H9 (cell line): ENCODE results near the gene PMF1. TPM values are rescaled to one million over a fixed set of nuclear protein-coding genes. Genes with fewer than 3 reads are reported as not detected.

Experiments
- DNase-seq: peaks from one replicate; pipeline ENCODE4 v3.0.0-alpha.2; 2017
- H2AFZ ChIP-seq: one replicate; pipeline ENCODE4 v1.6.1; 2013; ENCODE audit warnings: mild to moderate bottlenecking, low read length, control low read depth, moderate library complexity
- H2AK5ac ChIP-seq: 2 replicates; pipeline ENCODE4 v1.6.1; 2013; ENCODE audit warnings: low read length, control low read depth, mixed read lengths; ENCODE audit not compliant: insufficient read length
- H2BK120ac ChIP-seq: one replicate; pipeline ENCODE4 v1.6.1; 2013; ENCODE audit warnings: low read depth, mild to moderate bottlenecking, low read length, control low read depth, inconsistent platforms; ENCODE audit not compliant: poor library complexity, severe bottlenecking
- H2BK12ac ChIP-seq: 2 replicates; pipeline ENCODE4 v1.6.1; 2013; ENCODE audit warnings: low read length, control low read depth, mixed read lengths, low read depth; ENCODE audit not compliant: insufficient read length
- H2BK15ac ChIP-seq: 2 replicates; pipeline ENCODE4 v1.6.1; 2013; ENCODE audit warnings: low read depth, low read length, control low read depth
- H2BK20ac ChIP-seq: one replicate; pipeline ENCODE4 v1.6.1; 2013; ENCODE audit warnings: low read depth, mild to moderate bottlenecking, low read length, control low read depth, inconsistent platforms; ENCODE audit not compliant: poor library complexity, severe bottlenecking
- H2BK5ac ChIP-seq: 2 replicates; pipeline ENCODE4 v1.6.1; 2013; ENCODE audit warnings: low read length, control low read depth, mixed read lengths; ENCODE audit not compliant: insufficient read length
- H3K14ac ChIP-seq: 2 replicates; pipeline ENCODE4 v1.6.1; 2013; ENCODE audit warnings: low read length, control low read depth; ENCODE audit not compliant: insufficient read depth
- H3K18ac ChIP-seq: 2 replicates; pipeline ENCODE4 v1.6.1; 2013; ENCODE audit warnings: low read depth, mild to moderate bottlenecking, mixed read lengths, low read length, control low read depth; ENCODE audit not compliant: insufficient read length
- H3K23ac ChIP-seq: 2 replicates; pipeline ENCODE4 v1.6.1; 2013; ENCODE audit warnings: low read length, control low read depth, mixed read lengths, low read depth; ENCODE audit not compliant: insufficient read length
- H3K23me2 ChIP-seq: 2 replicates; pipeline ENCODE4 v1.6.1; 2013; ENCODE audit warnings: low read depth, mild to moderate bottlenecking, mixed read lengths, low read length, control low read depth; ENCODE audit not compliant: insufficient read length, poor library complexity, severe bottlenecking
- H3K27ac ChIP-seq: 2 replicates; pipeline ENCODE4 v1.5.1; 2013; ENCODE audit warnings: low read length, control low read depth, mixed read lengths, low read depth; ENCODE audit not compliant: insufficient read length
- H3K27me3 ChIP-seq: 2 replicates; pipeline ENCODE4 v1.6.1; 2013; ENCODE audit warnings: low read length, control low read depth, inconsistent platforms; ENCODE audit not compliant: insufficient read depth
- H3K4ac ChIP-seq: 2 replicates; pipeline ENCODE4 v1.6.1; 2013; ENCODE audit warnings: low read depth, mild to moderate bottlenecking, control low read depth, inconsistent platforms, low read length, moderate library complexity
- H3K4me1 ChIP-seq: 2 replicates; pipeline ENCODE4 v1.6.1; 2013; ENCODE audit warnings: low read length, control low read depth, inconsistent platforms; ENCODE audit not compliant: insufficient read depth
- H3K4me2 ChIP-seq: 2 replicates; pipeline ENCODE4 v1.6.1; 2013; ENCODE audit warnings: low read length, control low read depth, mixed read lengths; ENCODE audit not compliant: insufficient read length, insufficient read depth
- H3K56ac ChIP-seq: 2 replicates; pipeline ENCODE4 v1.6.1; 2013; ENCODE audit warnings: low read depth, mild to moderate bottlenecking, mixed read lengths, low read length, control low read depth; ENCODE audit not compliant: insufficient read length
- H3K79me1 ChIP-seq: 2 replicates; pipeline ENCODE4 v1.6.1; 2013; ENCODE audit warnings: low read depth, mild to moderate bottlenecking, moderate library complexity, low read length, control low read depth, inconsistent platforms; ENCODE audit not compliant: insufficient read depth, poor library complexity, severe bottlenecking
- H3K79me2 ChIP-seq: 2 replicates; pipeline ENCODE4 v1.6.1; 2013; ENCODE audit warnings: low read length, control low read depth, inconsistent platforms; ENCODE audit not compliant: insufficient read depth
- H3K9ac ChIP-seq: 2 replicates; pipeline ENCODE4 v1.6.1; 2013; ENCODE audit warnings: low read length, control low read depth, mixed read lengths; ENCODE audit not compliant: insufficient read length; ENCODE audit errors: extremely low read depth
- H3K9me3 ChIP-seq: one replicate; pipeline ENCODE4 v1.6.1; 2013; ENCODE audit warnings: low read depth, low read length, inconsistent platforms; ENCODE audit not compliant: control insufficient read depth
- H3T11ph ChIP-seq: one replicate; pipeline ENCODE4 v1.6.1; 2013; ENCODE audit warnings: mild to moderate bottlenecking, low read length, control low read depth, inconsistent platforms
- H4K20me1 ChIP-seq: one replicate; pipeline ENCODE4 v1.6.1; 2013; ENCODE audit not compliant: control insufficient read depth, insufficient read length, insufficient read depth
- H4K5ac ChIP-seq: 2 replicates; pipeline ENCODE4 v1.6.1; 2013; ENCODE audit warnings: low read depth, mild to moderate bottlenecking, mixed read lengths, low read length, control low read depth; ENCODE audit not compliant: insufficient read length
- H4K8ac ChIP-seq: replicated peaks from 2 replicates; pipeline ENCODE4 v1.6.1; 2013; ENCODE audit warnings: low read length, control low read depth, mixed read lengths, low read depth; ENCODE audit not compliant: insufficient read length
- H4K91ac ChIP-seq: 2 replicates; pipeline ENCODE4 v1.6.1; 2013; ENCODE audit warnings: low read depth, mild to moderate bottlenecking, moderate library complexity, mixed read lengths, low read length, control low read depth; ENCODE audit not compliant: insufficient read length
- H3K27ac Mint-ChIP-seq, 3 experiments: 2 replicates in 2 of 3; 3 replicates in 1 of 3; pipeline ENCODE4 v1.8.0; 2020 to 2021; ENCODE audit warnings: mixed read lengths in 3 of 3, mild to moderate bottlenecking in 1 of 3, moderate library complexity in 1 of 3
- H3K27me3 Mint-ChIP-seq: 2 replicates; pipeline ENCODE4 v1.8.0; 2021; ENCODE audit warnings: low read depth, mild to moderate bottlenecking, moderate library complexity, mixed read lengths
- H3K36me3 Mint-ChIP-seq, 3 experiments: 2 replicates in 2 of 3; 3 replicates in 1 of 3; pipeline ENCODE4 v1.8.0; 2020 to 2021; ENCODE audit warnings: low read depth in 3 of 3, mixed read lengths in 3 of 3; ENCODE audit not compliant: insufficient read depth in 1 of 3
- H3K4me1 Mint-ChIP-seq, 2 experiments: 2 replicates each; pipeline ENCODE4 v1.8.0; 2020; ENCODE audit warnings: mixed read lengths in 2 of 2
- H3K4me3 Mint-ChIP-seq, 2 experiments: 2 replicates in 1 of 2; 3 replicates in 1 of 2; pipeline ENCODE4 v1.8.0; 2020 to 2021; ENCODE audit warnings: mild to moderate bottlenecking in 2 of 2, mixed read lengths in 2 of 2, moderate library complexity in 1 of 2
- H3K9me3 Mint-ChIP-seq, 2 experiments: 2 replicates in 1 of 2; 3 replicates in 1 of 2; pipeline ENCODE4 v1.8.0; 2020; ENCODE audit warnings: mild to moderate bottlenecking in 2 of 2, mixed read lengths in 2 of 2, moderate library complexity in 1 of 2
- CTCF ChIP-seq: fragments of 200-600 bp; sonication (generic); conservative IDR thresholded peaks from 3 replicates; pipeline ENCODE4 v1.8.0; 2021; ENCODE audit warnings: antibody characterized with exemption, mild to moderate bottlenecking
- WGBS: extraction: QIAGEN DNeasy Blood & Tissue Kit; methylation state at CpG from one replicate; pipeline ENCODE4 v1.1.7; 2013; ENCODE audit warnings: missing lambda C conversion rate, low lambda C conversion rate, mixed read lengths; ENCODE audit not compliant: insufficient read length; ENCODE audit errors: extremely low coverage; 5-methylcytosine and 5-hydroxymethylcytosine counted together
- total RNA-seq: library from RNA; stranded (reverse); gene quantifications from 2 replicates; pipeline ENCODE4 v1.2.1, GENCODE V29; 2021

PMF1 gene
- total RNA-seq, 1 experiment from 2014 or later: 136 TPM

GRCh38 chr1:156238248-156238647 is 25.4 kb downstream of the PMF1 start:
- Mint-ChIP-seq H3K4me1 (peaks cover 0 to 2% of the 10 kb centered on the region in 2 experiments; a peak in 2 of 4 replicates), H3K4me3 (no peak overlapping the region), H3K9me3 (no peaks in the 10 kb centered on the region), H3K27ac (no peak overlapping the region), H3K27me3 (no peaks in the 10 kb centered on the region), H3K36me3 (peaks cover 24 to 57% (median 54%) of the 10 kb centered on the region in 3 experiments; a peak in 6 of 7 replicates)
- Histone ChIP-seq H3K56ac (no peak overlapping the region), H3K79me2 (no peaks in the 10 kb centered on the region), H4K8ac (no peak overlapping the region), H4K5ac (no peak overlapping the region), H3K4me2 (no peak overlapping the region), H2BK15ac (no peak overlapping the region), H3K9me3 (no peaks in the 10 kb centered on the region), H3K14ac (no peak overlapping the region), H2AK5ac (no peak overlapping the region), H3K27ac (no peak overlapping the region), H3K23me2 (no peaks in the 10 kb centered on the region), H4K91ac (no peak overlapping the region), H2BK20ac (no peak overlapping the region), H2BK120ac (no peak overlapping the region), H3K4ac (no peak overlapping the region), H2BK5ac (no peak overlapping the region), H4K20me1 (no peaks in the 10 kb centered on the region), H3K23ac (no peak overlapping the region), H3K18ac (no peak overlapping the region), H3K79me1 (no peaks in the 10 kb centered on the region), H3K4me1 (no peaks in the 10 kb centered on the region), H3T11ph (no peak overlapping the region), H3K27me3 (no peaks in the 10 kb centered on the region), H2BK12ac (no peak overlapping the region), H2AFZ (no peak overlapping the region), H3K9ac (no peak overlapping the region)
- no peak for DNase-seq
- no CpG with 5 or more reads among the region's 5 CpGs for WGBS
- TF ChIP-seq CTCF: no peak
